Frontal cortex (tissue), 4 donors: ENCODE results near the gene ATP9A. TPM values are rescaled to one million over a fixed set of nuclear protein-coding genes. Genes with fewer than 3 reads are reported as not detected.
A peak's percentile ranks its signal among the peaks of the same experiment; 100 is the strongest.
"Not testable (repeated sequence)": the region's sequence is repeated elsewhere in the genome, so short reads cannot be mapped to it uniquely, and the experiment has no call there.

Experiments
- DNase-seq, 2 donors: peaks; one replicate each; pipeline ENCODE4 v3.0.0; 2012; ENCODE audit warnings: low spot score in 2 of 2
- FAIRE-seq: peaks from 2 replicates; lab custom pipeline; 2012; peaks lifted over from hg19 to GRCh38; lab: Jason Lieb, UNC
- total RNA-seq: library from RNA; depleted of rRNA; stranded (reverse); fragments of >200 nt; gene quantifications from one replicate; pipeline ENCODE4 v1.2.3, GENCODE V29; 2014
- donor health status: control.
- donor health status: control.
- donor health status: control.

Gene ATP9A
- total RNA-seq, 1 donor from 2014 or later = 242 TPM

GRCh38 chr20:51796340-51796739, 28.1 kb upstream of the ATP9A start:
- DNase-seq (no peak), FAIRE-seq (no peak)

DNA sequence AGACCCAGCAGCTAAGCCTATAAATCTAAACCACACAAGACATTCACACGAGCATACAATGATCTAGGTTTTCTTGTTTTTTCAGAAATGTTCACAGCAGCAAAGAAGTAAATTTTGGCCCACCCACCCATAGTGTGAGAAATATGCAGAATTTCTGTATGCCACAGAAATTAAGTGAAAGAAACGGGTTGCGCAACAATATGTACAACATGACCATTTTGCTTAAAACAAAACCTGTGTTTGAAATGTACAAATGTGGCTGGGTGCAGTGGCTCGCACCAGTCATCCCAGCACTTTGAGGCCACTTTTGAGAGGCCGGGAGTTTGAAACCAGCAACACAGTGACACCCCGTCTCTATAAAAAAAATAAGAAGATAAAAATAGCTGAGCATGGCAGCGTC, 24.8 kb upstream of the ATP9A start:
- DNase-seq (no peak), FAIRE-seq (no peak)

GRCh38 chr20:51791626-51792025, 23.4 kb upstream of the ATP9A start:
- DNase-seq = no peak

GRCh38 chr20:51790256-51790655, 22.1 kb upstream of the ATP9A start:
- DNase-seq (no peak), FAIRE-seq (no peak)

More at GRCh38 chr20:51791626-51792025, 23.4 kb upstream of the ATP9A start:
- no peak for FAIRE-seq

GRCh38 chr20:51789434-51789833, 21.2 kb upstream of the ATP9A start:
- DNase-seq (no peak), FAIRE-seq (no peak)

DNA sequence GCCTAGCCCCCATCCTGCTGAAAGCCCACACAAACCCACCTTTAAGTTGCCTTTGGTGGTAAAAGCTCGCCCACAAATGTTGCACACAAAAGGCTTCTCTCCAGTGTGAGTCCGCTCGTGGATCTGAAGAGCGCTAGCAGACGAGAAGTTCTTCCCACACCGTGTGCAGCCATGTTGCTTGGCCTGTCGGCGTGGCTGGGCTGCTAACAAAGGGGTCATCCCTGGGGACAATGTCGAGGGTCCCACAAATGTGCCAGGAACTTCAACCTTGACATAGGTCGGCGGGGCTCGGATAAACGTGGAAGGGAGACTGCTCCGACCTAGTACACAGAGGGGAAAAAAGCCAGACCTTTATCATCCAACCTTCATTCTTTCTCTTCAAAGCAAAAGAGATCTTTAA, 20.6 kb upstream of the ATP9A start:
- DNase-seq (no peak), FAIRE-seq (no peak)

- DNase-seq (no peak), FAIRE-seq (no peak)
These were observed 16.1 kb upstream of the ATP9A start for GRCh38 chr20:51784299-51784698.

DNA sequence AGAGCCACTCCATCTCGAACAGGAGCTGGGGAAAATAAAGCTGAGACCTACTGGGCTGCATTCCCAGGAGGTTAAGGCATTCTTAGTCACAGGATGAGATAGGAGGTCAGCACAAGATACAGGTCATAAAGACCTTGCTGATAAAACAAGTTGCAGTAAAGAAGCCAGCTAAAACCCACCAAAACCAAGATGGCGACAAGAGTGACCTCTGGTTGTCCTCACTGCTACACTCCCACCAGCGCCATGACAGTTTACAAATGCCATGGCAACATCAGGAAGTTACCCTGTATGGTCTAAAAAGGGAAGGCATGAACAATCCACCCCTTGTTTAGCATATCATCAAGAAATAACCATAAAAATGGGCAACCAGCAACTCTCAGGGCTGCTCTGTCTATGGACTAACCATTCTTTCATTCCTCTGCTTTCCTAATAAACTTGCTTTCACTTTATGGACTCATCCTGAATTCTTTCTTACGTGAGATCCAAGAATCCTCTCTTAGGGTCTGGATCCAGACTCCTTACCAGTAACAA, 10.1 kb upstream of the ATP9A start:
- FAIRE-seq, DNase-seq: not testable (repeated sequence)

GRCh38 chr20:51775241-51775640, 7.1 kb upstream of the ATP9A start:
- FAIRE-seq = no peak

DNA sequence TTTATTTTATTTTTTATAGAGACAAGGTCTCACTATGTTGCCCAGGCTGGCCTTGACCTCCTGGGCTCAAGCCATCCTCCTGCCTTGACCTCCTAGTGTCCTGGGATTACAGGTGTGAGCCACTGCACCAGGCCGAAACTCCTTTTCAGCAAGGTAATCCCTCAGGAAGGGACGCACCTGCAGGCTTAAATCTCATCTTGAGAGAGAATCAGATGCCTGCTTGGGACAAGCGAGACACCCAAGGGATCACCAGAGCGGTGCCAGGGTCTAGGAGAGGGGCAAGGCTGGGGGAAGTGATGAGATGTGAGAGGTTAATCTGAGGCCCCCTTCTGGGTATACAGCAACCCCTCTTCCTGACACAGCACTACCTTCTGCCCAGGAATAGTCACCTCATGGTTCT, 4.0 kb upstream of the ATP9A start:
- no peak for DNase-seq
- no peak for FAIRE-seq

More at GRCh38 chr20:51775241-51775640, 7.1 kb upstream of the ATP9A start:
- DNase-seq = no peak

GRCh38 chr20:51769976-51770615, 1.9 kb upstream of the ATP9A start:
- no peak for DNase-seq
- no peak for FAIRE-seq

GRCh38 chr20:51768759-51769517, 748 bp upstream of the ATP9A start:
- FAIRE-seq (no peak), DNase-seq (peak in 1 of 2 donors; percentile 43)

DNA sequence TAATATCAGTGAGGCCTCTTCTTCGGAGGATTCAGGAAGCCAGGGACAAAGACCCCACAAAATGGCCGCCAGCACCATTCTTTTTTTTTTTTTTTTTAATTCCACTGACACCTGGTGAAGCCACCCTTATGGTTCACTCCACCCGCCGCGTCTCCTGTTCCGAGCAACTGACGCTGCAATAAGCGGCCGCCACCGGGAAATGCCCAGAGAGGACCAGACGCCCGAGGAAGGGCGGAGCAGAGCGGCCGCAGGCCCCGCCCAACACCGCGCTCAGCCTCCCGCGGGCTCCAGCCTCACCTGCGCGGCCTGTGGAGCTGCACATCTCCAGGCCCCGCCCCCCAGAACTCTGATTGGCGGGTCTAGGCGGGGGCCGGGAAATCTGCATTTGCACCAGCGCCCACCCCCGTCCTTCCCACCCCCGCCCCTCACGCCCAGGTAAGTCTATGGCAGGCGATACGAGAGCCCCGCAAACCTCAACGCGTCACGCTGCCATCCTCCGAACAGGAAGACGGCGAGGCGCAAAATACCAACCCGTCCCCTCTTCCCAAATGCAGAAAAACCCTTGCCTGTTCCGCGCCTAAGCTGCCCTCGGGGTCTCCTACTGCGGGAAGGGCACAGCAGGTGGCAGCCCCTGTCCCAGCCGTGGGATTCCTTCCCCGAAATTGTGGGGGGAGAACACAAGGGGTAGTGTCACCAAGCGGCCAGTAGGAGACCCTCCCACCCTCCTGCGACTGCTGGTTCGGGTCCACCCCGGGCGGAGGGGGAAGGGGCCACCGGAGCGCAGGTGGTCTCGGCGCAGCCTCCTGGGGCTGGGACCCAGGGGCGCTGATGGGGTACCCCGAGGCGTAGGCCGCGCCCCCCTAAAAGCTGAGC, 960 bp downstream of the ATP9A start:
- peak; percentile 65 to 74 for DNase-seq

GRCh38 chr20:51765381-51765780, 2.8 kb downstream of the ATP9A start:
- not testable (repeated sequence) for FAIRE-seq, DNase-seq

More for the DNA sequence above, 960 bp downstream of the ATP9A start:
- FAIRE-seq = no peak

DNA sequence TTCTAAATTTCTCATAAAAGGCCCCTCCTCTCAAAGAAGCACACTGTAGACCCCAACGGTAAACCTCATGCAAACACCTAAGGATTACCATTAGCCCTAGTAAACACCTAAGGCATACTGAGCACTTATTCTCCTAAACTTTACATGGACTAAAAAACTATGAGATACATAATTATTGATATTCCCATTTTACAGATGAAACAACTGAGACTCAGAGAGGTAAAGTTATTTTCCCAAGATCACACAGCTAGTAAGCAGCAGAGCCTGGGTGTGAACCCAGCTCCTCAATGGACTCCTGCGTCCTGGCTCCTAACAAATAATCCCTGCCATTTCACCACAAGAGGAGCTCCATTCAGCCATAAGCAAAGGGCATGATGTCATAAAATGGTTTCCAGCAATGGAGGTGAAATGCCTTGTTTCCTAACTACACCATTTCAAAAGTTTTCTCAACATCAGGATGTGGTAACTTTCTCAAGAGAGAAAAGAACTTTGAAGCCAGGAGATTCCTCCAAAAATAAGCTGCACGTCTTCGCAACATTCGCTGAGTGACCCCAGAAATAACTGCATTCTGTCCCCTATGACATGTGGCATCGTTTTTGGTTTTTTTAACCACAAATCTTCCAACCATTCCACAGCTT, 4.1 kb downstream of the ATP9A start:
- FAIRE-seq (no peak), DNase-seq (no peak)

DNA sequence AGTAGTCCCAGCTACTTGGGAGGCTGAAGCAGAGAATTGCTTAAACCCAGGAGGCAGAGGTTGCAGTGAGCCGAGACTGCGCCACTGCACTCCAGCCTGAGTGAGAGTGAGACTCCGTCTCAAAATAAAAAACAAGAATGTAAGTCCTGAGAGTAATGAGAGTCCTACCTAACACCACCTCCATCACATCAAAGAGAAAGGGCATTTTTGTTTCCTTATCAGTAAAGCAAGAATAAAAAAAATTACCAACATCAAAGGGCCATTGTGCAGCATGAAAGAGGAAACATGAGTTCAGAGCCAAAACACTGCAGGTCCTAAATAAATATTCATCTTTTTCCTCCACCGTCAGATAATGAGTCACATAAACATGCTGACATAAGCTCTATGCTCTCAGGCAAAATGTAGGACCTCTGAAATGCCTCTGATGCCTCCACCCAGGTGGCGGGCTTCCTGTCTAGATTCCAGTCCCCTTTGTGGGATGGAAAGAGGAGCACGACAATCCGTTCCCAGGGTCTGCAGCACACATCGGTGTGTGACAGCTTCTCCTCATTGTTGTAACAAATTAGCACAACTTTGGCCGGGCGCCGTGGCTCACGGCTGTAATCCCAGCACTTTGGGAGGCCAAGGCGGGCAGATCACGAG, 7.2 kb downstream of the ATP9A start:
- no peak for FAIRE-seq
- DNase-seq = peak in 1 of 2 donors; percentile 50

GRCh38 chr20:51759769-51760510, 8.2 kb downstream of the ATP9A start:
- no peak for DNase-seq
- no peak for FAIRE-seq

GRCh38 chr20:51758978-51759544, 9.1 kb downstream of the ATP9A start:
- peak in 1 of 2 donors; percentile 34 for DNase-seq
- FAIRE-seq = no peak
